Smooth muscle cell (in vitro differentiated cells): ENCODE measurements around the gene CLEC4G. TPM values are rescaled to one million over a fixed set of nuclear protein-coding genes. Genes with fewer than 3 reads are reported as not detected.

Experiments
- DNase-seq: peaks from one replicate; lab custom pipeline; 2025; ENCODE audit not compliant: unreplicated experiment; lab: John Stamatoyannopoulos, UW
- H2AFZ ChIP-seq: fragments of 200-600 bp; sonication (generic); 2 replicates; pipeline ENCODE4 v1.6.0; 2016; ENCODE audit warnings: antibody characterized with exemption, low read depth, mild to moderate bottlenecking
- H3F3A ChIP-seq: fragments of 200-600 bp; sonication (generic); 2 replicates; pipeline ENCODE4 v1.6.0; 2017; ENCODE audit warnings: antibody characterized with exemption, low read depth
- H3K27ac ChIP-seq: fragments of 200-600 bp; sonication (generic); 2 replicates; pipeline ENCODE4 v1.5.1; 2016; ENCODE audit warnings: low read depth, mild to moderate bottlenecking
- H3K27me3 ChIP-seq: fragments of 200-600 bp; sonication (generic); 2 replicates; pipeline ENCODE4 v1.6.1; 2016; ENCODE audit warnings: low read depth, mild to moderate bottlenecking
- H3K36me3 ChIP-seq: fragments of 200-600 bp; sonication (generic); 2 replicates; pipeline ENCODE4 v1.5.1; 2016; ENCODE audit warnings: low read depth
- H3K4me1 ChIP-seq: fragments of 200-600 bp; sonication (generic); 2 replicates; pipeline ENCODE4 v1.5.1; 2016; ENCODE audit warnings: low read depth
- H3K4me2 ChIP-seq: fragments of 200-600 bp; sonication (generic); 2 replicates; pipeline ENCODE4 v1.6.0; 2016; ENCODE audit warnings: mild to moderate bottlenecking
- H3K4me3 ChIP-seq: fragments of 200-600 bp; sonication (generic); 2 replicates; pipeline ENCODE4 v1.5.1; 2016; ENCODE audit warnings: mild to moderate bottlenecking
- H3K79me2 ChIP-seq: fragments of 200-600 bp; sonication (generic); 2 replicates; pipeline ENCODE4 v1.6.0; 2016; ENCODE audit warnings: low read depth, mild to moderate bottlenecking
- H3K9ac ChIP-seq: fragments of 200-600 bp; sonication (generic); 2 replicates; pipeline ENCODE4 v1.6.0; 2016; ENCODE audit warnings: low read depth
- H3K9me3 ChIP-seq: fragments of 200-600 bp; sonication (generic); replicated peaks from 2 replicates; pipeline ENCODE4 v1.5.1; 2016; ENCODE audit warnings: low read depth
- H4K20me1 ChIP-seq: fragments of 200-600 bp; sonication (generic); 2 replicates; pipeline ENCODE4 v1.6.0; 2016; ENCODE audit warnings: low read depth
- WGBS: methylation state at CpG from one replicate; pipeline ENCODE4 v1.1.7; 2016; ENCODE audit warnings: low lambda C conversion rate; 5-methylcytosine and 5-hydroxymethylcytosine counted together
- polyA plus RNA-seq: library from polyadenylated mRNA; unstranded; fragments of >200 nt; fragmentation: Nextera tagmentation; extraction: Ambion mirVana; gene quantifications from 2 replicates; pipeline ENCODE4 v1.2.1, GENCODE V29; 2016
- total RNA-seq: library from RNA; depleted of rRNA; stranded (reverse); fragments of >200 nt; gene quantifications from 2 replicates; pipeline ENCODE4 v1.2.3, GENCODE V29; 2014
- TF ChIP-seq, protein P1 (sequence below): fragments of 200-600 bp; sonication (generic); IDR thresholded peaks from 2 replicates; pipeline ENCODE4 v1.5.1; 2017; ENCODE audit warnings: borderline replicate concordance, mild to moderate bottlenecking, antibody characterized with exemption; ENCODE audit not compliant: insufficient read depth, poor library complexity, severe bottlenecking

CLEC4G gene
- total and polyA plus RNA-seq, 2 experiments from 2014 or later: not detected

DNA sequence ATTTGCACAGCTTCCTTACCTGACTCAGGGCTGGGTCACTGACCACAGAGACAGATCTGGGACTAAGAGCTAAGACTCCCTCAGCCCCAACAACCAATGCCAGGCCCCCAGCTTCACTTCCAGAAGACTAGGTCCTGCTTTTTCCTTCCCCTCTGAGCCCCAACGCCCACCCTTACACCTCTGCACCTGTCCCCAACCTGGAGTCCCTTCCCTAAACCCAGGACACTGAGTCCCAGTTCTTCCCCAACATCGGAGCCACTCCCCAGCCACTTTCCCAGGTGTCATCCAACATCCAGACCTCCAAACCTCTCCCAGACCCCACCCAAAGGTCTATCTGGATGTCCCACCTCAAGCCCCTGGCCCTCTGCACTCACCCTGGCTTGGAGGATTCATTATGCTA lies 32.9 kb downstream of the CLEC4G start:
- TF ChIP-seq, protein P1, sequence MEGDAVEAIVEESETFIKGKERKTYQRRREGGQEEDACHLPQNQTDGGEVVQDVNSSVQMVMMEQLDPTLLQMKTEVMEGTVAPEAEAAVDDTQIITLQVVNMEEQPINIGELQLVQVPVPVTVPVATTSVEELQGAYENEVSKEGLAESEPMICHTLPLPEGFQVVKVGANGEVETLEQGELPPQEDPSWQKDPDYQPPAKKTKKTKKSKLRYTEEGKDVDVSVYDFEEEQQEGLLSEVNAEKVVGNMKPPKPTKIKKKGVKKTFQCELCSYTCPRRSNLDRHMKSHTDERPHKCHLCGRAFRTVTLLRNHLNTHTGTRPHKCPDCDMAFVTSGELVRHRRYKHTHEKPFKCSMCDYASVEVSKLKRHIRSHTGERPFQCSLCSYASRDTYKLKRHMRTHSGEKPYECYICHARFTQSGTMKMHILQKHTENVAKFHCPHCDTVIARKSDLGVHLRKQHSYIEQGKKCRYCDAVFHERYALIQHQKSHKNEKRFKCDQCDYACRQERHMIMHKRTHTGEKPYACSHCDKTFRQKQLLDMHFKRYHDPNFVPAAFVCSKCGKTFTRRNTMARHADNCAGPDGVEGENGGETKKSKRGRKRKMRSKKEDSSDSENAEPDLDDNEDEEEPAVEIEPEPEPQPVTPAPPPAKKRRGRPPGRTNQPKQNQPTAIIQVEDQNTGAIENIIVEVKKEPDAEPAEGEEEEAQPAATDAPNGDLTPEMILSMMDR: no peak
- whole genome bisulfite sequencing: 63% methylated on average over 2 of the region's 2 CpGs
- H4K20me1 ChIP-seq: no peaks in the 10 kb centered on the region
- DNase-seq: no peak
- no peaks in the 10 kb centered on the region for H3K79me2 ChIP-seq
- no peaks in the 10 kb centered on the region for H3F3A ChIP-seq
- no peak overlapping the region for H3K4me3 ChIP-seq
- no peak overlapping the region for H3K4me2 ChIP-seq
- H3K27ac ChIP-seq: no peak overlapping the region
- H2AFZ ChIP-seq: no peak overlapping the region
- no peak overlapping the region for H3K9ac ChIP-seq
- no peaks in the 10 kb centered on the region for H3K9me3 ChIP-seq
- no peaks in the 10 kb centered on the region for H3K36me3 ChIP-seq
- H3K27me3 ChIP-seq: peaks cover 12% of the 10 kb centered on the region
- H3K4me1 ChIP-seq: no peaks in the 10 kb centered on the region

DNA sequence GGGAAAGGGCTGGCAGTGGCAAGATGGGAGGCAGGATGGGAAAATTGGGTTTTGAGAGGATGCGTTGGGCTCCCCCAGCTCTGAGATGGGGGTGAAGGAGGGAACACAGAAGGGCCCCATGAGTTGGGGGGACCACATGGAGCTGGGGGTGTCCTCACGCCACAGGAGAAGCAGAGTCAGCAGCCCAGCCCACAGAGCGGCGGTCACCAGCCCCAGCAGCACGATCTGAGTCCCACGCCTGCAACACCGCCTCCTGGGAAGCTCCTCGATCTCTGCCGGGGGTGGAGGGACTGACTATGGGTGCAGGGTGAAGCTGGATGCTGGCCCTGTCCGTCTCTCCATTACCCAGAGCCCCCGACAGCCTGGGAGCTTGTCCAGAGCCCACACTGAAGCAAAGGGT lies 33.3 kb downstream of the CLEC4G start:
- H3K9ac ChIP-seq: no peak overlapping the region

DNA sequence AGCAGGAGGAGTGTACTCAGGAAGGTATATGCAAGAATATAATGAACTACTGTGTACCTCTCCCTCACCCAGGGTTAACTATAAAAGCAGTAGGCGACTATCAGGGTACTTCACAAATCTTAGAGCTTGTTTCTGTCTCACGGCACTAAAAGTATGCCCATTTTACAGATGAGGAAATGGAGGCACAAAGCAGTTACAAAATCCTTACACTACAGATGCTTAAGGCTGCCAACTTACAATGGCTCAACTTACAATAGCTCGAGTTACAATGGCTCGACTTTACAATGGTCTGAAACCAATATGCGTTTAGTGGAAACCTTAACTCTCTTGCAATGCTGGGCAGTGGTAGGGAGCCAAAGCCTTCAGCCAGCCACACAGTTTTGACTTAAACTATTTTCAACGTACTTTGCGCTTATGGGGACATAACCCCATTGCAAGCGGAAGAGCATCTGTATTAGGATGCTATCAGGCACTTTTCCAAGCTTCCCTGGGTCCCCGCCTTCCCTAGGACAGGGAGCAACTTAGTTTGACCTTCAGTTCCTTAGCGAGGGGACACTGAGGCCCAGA lies 34.1 kb downstream of the CLEC4G start:
- Histone ChIP-seq H3K4me2 (no peak overlapping the region), H3K9me3 (no peaks in the 10 kb centered on the region), H4K20me1 (no peaks in the 10 kb centered on the region), H3K4me3 (no peak overlapping the region), H2AFZ (no peak overlapping the region), H3K36me3 (no peaks in the 10 kb centered on the region), H3K27ac (no peak overlapping the region), H3K27me3 (peaks cover 12% of the 10 kb centered on the region), H3F3A (no peaks in the 10 kb centered on the region), H3K9ac (no peak overlapping the region), H3K79me2 (no peaks in the 10 kb centered on the region), H3K4me1 (no peaks in the 10 kb centered on the region)
- no peak for DNase-seq
- 85% methylated on average over 10 of the region's 10 CpGs for WGBS
- TF ChIP-seq, protein P1: no peak

More for the DNA sequence above, 33.3 kb downstream of the CLEC4G start:
- H3K4me3 ChIP-seq: no peak overlapping the region
- TF ChIP-seq, protein P1: no peak
- no peaks in the 10 kb centered on the region for H3K36me3 ChIP-seq
- H3K4me1 ChIP-seq: no peaks in the 10 kb centered on the region
- no peaks in the 10 kb centered on the region for H3K9me3 ChIP-seq
- H3F3A ChIP-seq: no peaks in the 10 kb centered on the region
- H4K20me1 ChIP-seq: no peaks in the 10 kb centered on the region
- H3K27me3 ChIP-seq: peaks cover 12% of the 10 kb centered on the region
- no peaks in the 10 kb centered on the region for H3K79me2 ChIP-seq
- no peak overlapping the region for H3K4me2 ChIP-seq
- no peak overlapping the region for H2AFZ ChIP-seq
- no peak for DNase-seq
- H3K27ac ChIP-seq: no peak overlapping the region
- WGBS: 72% methylated on average over 3 of the region's 11 CpGs

DNA sequence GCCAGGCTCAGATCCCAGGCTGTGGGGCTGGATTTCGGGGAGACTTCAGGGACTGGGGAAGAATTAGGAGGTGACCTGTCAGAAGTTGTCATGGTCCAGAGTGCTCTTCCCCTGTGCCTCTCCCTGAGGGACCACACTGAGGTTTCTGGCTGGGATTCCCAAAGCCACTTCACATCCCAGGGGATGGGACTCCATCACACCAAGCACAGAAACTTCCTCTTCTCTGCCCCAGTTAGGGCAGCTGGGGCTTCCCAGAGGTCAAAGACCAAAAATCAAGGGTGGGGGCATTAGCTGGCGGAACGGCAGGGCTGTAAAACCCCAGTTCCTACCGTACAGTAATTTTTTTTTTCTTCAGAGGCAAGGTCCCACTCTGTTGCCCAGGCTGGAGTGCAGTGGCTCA lies 37.4 kb downstream of the CLEC4G start:
- H3K79me2 ChIP-seq: no peaks in the 10 kb centered on the region
- no peaks in the 10 kb centered on the region for H4K20me1 ChIP-seq
- DNase-seq: no peak
- no peaks in the 10 kb centered on the region for H3K9me3 ChIP-seq
- H2AFZ ChIP-seq: no peak overlapping the region
- H3K4me1 ChIP-seq: no peaks in the 10 kb centered on the region
- H3F3A ChIP-seq: no peaks in the 10 kb centered on the region
- no peak overlapping the region for H3K4me2 ChIP-seq
- peaks cover 12% of the 10 kb centered on the region for H3K27me3 ChIP-seq
- no peak overlapping the region for H3K4me3 ChIP-seq
- WGBS: 77% methylated on average over 4 of the region's 4 CpGs
- TF ChIP-seq, protein P1: no peak
- no peak overlapping the region for H3K27ac ChIP-seq
- H3K9ac ChIP-seq: no peak overlapping the region
- no peaks in the 10 kb centered on the region for H3K36me3 ChIP-seq
